ENCODE results near the gene RPRML. TPM values are rescaled to one million over a fixed set of nuclear protein-coding genes. Genes with fewer than 3 reads are reported as not detected.

RPRML gene
- total RNA-seq, 1 donor from 2014 or later, result 0.46 TPM

DNA sequence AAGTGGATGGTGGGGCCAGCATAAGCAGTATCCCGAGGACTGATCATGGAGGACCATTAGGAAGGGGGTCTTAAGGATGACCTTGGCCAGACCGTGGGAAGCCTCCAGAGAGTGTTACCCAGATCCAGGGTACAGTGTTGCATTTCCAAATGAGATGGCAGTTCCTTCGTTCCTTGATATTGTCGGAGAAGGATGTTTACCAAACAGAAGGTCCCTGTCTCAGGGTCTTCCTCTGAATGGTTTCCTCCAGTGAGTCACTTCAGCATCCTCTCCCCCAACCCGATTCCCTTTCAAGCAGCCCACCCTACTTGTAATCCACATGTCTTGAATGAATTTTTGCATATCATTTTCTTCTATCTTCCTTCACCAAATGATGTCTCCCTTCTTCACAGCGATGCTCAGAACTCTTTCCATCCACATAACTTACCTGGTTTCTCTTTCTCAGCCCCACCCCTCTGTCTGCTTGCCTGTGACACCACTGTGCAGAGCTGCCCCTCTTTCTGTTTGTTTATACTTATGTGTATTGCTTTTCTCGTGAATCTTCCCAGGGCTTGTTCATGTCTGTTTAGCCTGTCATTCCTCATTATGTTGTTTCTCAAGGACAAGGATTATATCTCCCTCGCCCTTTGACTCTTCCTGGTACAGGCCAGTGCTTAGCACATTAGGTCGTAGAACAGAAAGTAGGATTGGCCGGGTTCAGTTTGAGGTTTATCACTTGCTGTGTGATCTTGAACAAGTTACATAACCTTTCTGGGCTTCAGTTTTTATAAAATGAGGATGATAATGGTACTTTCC lies 50.4 kb downstream of the RPRML start:
- Mint-ChIP-seq H3K27ac (peak overlapping the region; percentile 63), H3K4me1 (ENCODE audit: unreplicated experiment) (peaks cover 54% of the 10 kb centered on the region), H3K27me3 (no peaks in the 10 kb centered on the region), H3K36me3 (peaks cover 8% of the 10 kb centered on the region), H3K9me3 (no peaks in the 10 kb centered on the region), H3K4me3 (peak overlapping the region; percentile 17)
- no peak for DNase-seq (ENCODE audit: extremely low spot score, unreplicated experiment)
- TF ChIP-seq, protein P1, sequence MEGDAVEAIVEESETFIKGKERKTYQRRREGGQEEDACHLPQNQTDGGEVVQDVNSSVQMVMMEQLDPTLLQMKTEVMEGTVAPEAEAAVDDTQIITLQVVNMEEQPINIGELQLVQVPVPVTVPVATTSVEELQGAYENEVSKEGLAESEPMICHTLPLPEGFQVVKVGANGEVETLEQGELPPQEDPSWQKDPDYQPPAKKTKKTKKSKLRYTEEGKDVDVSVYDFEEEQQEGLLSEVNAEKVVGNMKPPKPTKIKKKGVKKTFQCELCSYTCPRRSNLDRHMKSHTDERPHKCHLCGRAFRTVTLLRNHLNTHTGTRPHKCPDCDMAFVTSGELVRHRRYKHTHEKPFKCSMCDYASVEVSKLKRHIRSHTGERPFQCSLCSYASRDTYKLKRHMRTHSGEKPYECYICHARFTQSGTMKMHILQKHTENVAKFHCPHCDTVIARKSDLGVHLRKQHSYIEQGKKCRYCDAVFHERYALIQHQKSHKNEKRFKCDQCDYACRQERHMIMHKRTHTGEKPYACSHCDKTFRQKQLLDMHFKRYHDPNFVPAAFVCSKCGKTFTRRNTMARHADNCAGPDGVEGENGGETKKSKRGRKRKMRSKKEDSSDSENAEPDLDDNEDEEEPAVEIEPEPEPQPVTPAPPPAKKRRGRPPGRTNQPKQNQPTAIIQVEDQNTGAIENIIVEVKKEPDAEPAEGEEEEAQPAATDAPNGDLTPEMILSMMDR (conservative IDR thresholded peaks at IDR 0.05), result no peak

Small RNA genes within 50 kb of the gene (microRNA-seq; reads per million reads assigned to microRNA genes)
- not detected for gene MIR5089

Other genes with a start within 250 kb of the RPRML start
- 14.1 and 47.7 TPM in 2 replicates for gene WNT3, start 160.6 kb downstream of the RPRML start, total RNA-seq (ENCODE audit: low replicate concordance)
- 0.89 and 1.2 TPM in 2 replicates for gene WNT9B, start 127.7 kb downstream of the RPRML start, total RNA-seq (ENCODE audit: low replicate concordance)
- gene GOSR2, start 56.1 kb downstream of the RPRML start, total RNA-seq (ENCODE audit: low replicate concordance), result 60.2 and 63.4 TPM in 2 replicates
- gene CDC27, start 210.0 kb upstream of the RPRML start, total RNA-seq (ENCODE audit: low replicate concordance), result 61.9 and 93.4 TPM in 2 replicates
- 2.4 and 5.1 TPM in 2 replicates for gene MYL4, start 230.1 kb upstream of the RPRML start, total RNA-seq (ENCODE audit: low replicate concordance)

Data from type B pancreatic cell (in vitro differentiated cells).